K562 (cell line): ENCODE data around the gene ATL3.
A peak's percentile ranks its signal among the peaks of the same experiment; 100 is the strongest.

Experiments
- CBFB ChIP-seq: sonication (generic); formaldehyde crosslinking; IDR thresholded peaks from 2 replicates; pipeline ENCODE4 v1.4.0; 2020; ENCODE audit warnings: mild to moderate bottlenecking, missing genetic modification reagents
- FOXA1 ChIP-seq: fragments of 450-650 bp; IDR thresholded peaks from 2 replicates; pipeline ENCODE4 v1.6.1; 2016; ENCODE audit warnings: mild to moderate bottlenecking, borderline replicate concordance
- FOXK2 ChIP-seq, 2 experiments: fragments of 450-650 bp; IDR thresholded peaks in 1 of 2; conservative IDR thresholded peaks in 1 of 2; 2 replicates each; pipeline ENCODE4 v1.6.1; 2016; ENCODE audit warnings: low read depth in 2 of 2, mild to moderate bottlenecking in 1 of 2
- JUND ChIP-seq, 2 experiments: IDR thresholded peaks; 2 replicates in 1 of 2; 3 replicates in 1 of 2; pipeline ENCODE4 v1.6.1; 2011; ENCODE audit warnings: borderline replicate concordance in 2 of 2, low read depth in 2 of 2, low read length in 2 of 2, improper control_type of control experiment in 1 of 2, missing biosample characterization in 1 of 2, missing genetic modification characterization in 1 of 2, missing genetic modification reagents in 1 of 2
- MAZ ChIP-seq, 2 experiments: fragments of 450-650 bp in 1 of 2; sonication (generic) in 1 of 2; formaldehyde crosslinking; IDR thresholded peaks in 1 of 2; conservative IDR thresholded peaks in 1 of 2; 2 replicates each; pipeline versions ENCODE4 v1.4.0 to v1.5.0; 2020; ENCODE audit warnings: mild to moderate bottlenecking in 1 of 2, missing genetic modification reagents in 1 of 2
- NR3C1 ChIP-seq: sonication (generic); formaldehyde crosslinking; IDR thresholded peaks from 2 replicates; pipeline ENCODE4 v1.8.1; 2022; ENCODE audit warnings: missing genetic modification reagents
- NUFIP1 ChIP-seq: fragments of 450-650 bp; IDR thresholded peaks from 2 replicates; pipeline ENCODE4 v1.6.1; 2018; ENCODE audit not compliant: partially characterized antibody
- POLR2A ChIP-seq: fragments of 450-650 bp; conservative IDR thresholded peaks from 2 replicates; pipeline ENCODE4 v1.6.1; 2016
- SMARCC2 ChIP-seq: fragments of 450-650 bp; IDR thresholded peaks from 2 replicates; pipeline ENCODE4 v1.6.1; 2017; ENCODE audit warnings: antibody characterized with exemption, moderate library complexity, mild to moderate bottlenecking, low read depth
- ZBED1 ChIP-seq: IDR thresholded peaks from 2 replicates; pipeline ENCODE4 v1.6.1; 2014
- TF ChIP-seq, protein P1 (sequence below): fragments of 450-650 bp; IDR thresholded peaks from 2 replicates; pipeline ENCODE4 v1.6.1; 2016
- TF ChIP-seq, protein P2 (sequence below): fragments of 250-450 bp; sonication (Bioruptor Pico); IDR thresholded peaks from 2 replicates; pipeline ENCODE4 v1.8.0; 2021; ENCODE audit warnings: moderate library complexity, mild to moderate bottlenecking, inconsistent platforms
- TF ChIP-seq, protein P3 (sequence below): sonication (generic); formaldehyde crosslinking; IDR thresholded peaks from 2 replicates; pipeline ENCODE4 v1.8.1; 2023; ENCODE audit warnings: mild to moderate bottlenecking, missing genetic modification reagents
- TF ChIP-seq, protein P4 (sequence below): sonication (generic); formaldehyde crosslinking; IDR thresholded peaks from 2 replicates; pipeline ENCODE4 v1.8.0; 2022; ENCODE audit warnings: mild to moderate bottlenecking, missing genetic modification reagents

DNA sequence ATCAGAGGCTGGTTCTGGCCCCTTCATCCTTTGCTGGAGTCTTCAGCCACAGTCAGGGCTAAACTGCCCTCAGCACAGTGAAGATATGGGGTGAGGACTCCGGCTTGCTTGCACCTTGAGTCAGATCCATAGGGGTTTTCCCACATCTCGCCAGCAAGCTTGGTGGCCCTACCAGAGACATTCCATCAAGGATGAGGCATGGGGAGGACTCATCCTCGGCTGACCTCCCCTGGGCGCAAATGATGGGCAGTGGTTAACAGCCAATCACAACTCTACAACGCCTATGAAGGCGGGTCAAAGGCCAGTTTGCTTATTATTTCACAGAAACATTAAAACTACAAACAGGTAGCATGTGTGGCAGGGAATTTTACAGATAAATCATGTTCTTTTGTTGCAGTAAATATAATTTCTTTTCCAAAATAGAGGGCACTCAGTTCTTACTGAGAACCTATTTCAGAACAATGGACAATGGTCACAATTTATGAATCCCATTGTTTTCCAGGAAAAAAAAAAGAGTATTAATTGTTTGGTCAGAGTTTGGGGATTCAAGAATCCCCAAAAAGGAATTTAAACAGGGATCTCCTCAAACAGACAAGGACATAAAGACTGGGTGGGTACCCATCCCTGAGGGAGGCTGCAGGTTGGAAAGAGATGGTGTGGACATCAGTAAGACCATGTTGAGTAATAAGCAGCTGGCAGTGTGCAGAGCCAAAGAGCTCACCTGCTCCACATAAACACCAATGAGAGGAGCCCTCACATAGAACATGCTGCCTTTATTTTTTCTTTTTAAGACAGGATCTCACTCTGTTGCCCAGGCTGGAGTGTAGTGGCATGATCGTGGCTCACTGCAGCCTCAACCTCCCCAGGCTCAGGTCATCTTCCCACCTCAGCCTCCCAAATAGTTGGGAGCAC is 71.7 kb downstream of the ATL3 start:
- TF ChIP-seq MAZ (CRISPR knock-in tag; conservative IDR thresholded peaks at IDR 0.05 in 1 of 2, IDR thresholded peaks at IDR 0.05 in 1 of 2) = no peak
- TF ChIP-seq POLR2A = no peak
- TF ChIP-seq, protein P1, sequence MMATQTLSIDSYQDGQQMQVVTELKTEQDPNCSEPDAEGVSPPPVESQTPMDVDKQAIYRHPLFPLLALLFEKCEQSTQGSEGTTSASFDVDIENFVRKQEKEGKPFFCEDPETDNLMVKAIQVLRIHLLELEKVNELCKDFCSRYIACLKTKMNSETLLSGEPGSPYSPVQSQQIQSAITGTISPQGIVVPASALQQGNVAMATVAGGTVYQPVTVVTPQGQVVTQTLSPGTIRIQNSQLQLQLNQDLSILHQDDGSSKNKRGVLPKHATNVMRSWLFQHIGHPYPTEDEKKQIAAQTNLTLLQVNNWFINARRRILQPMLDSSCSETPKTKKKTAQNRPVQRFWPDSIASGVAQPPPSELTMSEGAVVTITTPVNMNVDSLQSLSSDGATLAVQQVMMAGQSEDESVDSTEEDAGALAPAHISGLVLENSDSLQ = peak; percentile 97
- no peak for TF ChIP-seq FOXK2 (conservative IDR thresholded peaks at IDR 0.05 in 1 of 2, IDR thresholded peaks at IDR 0.05 in 1 of 2; ENCODE audit: low read depth in 2 of 2)
- TF ChIP-seq FOXA1 = no peak
- no peak for TF ChIP-seq NR3C1 (CRISPR knock-in tag)
- TF ChIP-seq CBFB (CRISPR knock-in tag) = no peak
- TF ChIP-seq NUFIP1 = no peak
- TF ChIP-seq SMARCC2 = no peak
- TF ChIP-seq ZBED1 = no peak
- TF ChIP-seq, protein P2, sequence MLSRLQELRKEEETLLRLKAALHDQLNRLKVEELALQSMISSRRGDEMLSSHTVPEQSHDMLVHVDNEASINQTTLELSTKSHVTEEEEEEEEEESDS (CRISPR knock-in tag) = no peak
- no peak for TF ChIP-seq JUND (IDR thresholded peaks at IDR 0.05; ENCODE audit: borderline replicate concordance, low read depth, low read length)
- no peak for TF ChIP-seq JUND (tag; IDR thresholded peaks at IDR 0.05; ENCODE audit: borderline replicate concordance, low read depth, low read length)
- TF ChIP-seq, protein P3, sequence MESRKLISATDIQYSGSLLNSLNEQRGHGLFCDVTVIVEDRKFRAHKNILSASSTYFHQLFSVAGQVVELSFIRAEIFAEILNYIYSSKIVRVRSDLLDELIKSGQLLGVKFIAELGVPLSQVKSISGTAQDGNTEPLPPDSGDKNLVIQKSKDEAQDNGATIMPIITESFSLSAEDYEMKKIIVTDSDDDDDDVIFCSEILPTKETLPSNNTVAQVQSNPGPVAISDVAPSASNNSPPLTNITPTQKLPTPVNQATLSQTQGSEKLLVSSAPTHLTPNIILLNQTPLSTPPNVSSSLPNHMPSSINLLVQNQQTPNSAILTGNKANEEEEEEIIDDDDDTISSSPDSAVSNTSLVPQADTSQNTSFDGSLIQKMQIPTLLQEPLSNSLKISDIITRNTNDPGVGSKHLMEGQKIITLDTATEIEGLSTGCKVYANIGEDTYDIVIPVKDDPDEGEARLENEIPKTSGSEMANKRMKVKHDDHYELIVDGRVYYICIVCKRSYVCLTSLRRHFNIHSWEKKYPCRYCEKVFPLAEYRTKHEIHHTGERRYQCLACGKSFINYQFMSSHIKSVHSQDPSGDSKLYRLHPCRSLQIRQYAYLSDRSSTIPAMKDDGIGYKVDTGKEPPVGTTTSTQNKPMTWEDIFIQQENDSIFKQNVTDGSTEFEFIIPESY (CRISPR knock-in tag) = no peak
- TF ChIP-seq, protein P4, sequence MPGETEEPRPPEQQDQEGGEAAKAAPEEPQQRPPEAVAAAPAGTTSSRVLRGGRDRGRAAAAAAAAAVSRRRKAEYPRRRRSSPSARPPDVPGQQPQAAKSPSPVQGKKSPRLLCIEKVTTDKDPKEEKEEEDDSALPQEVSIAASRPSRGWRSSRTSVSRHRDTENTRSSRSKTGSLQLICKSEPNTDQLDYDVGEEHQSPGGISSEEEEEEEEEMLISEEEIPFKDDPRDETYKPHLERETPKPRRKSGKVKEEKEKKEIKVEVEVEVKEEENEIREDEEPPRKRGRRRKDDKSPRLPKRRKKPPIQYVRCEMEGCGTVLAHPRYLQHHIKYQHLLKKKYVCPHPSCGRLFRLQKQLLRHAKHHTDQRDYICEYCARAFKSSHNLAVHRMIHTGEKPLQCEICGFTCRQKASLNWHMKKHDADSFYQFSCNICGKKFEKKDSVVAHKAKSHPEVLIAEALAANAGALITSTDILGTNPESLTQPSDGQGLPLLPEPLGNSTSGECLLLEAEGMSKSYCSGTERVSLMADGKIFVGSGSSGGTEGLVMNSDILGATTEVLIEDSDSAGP (CRISPR knock-in tag) = no peak
